SU-DHL-6 (cell line): ENCODE data around the gene ATP11A.

Source experiments
- EZH2phosphoT487 ChIP-seq: fragments of 200-600 bp; sonication (generic), shearing (Covaris generic); conservative IDR thresholded peaks from 2 replicates; pipeline ENCODE4 v1.6.1; 2018; ENCODE audit warnings: mild to moderate bottlenecking, antibody characterized with exemption, low read length, moderate library complexity, mixed read lengths
- TF ChIP-seq, protein P1 (sequence below): fragments of 200-600 bp; sonication (generic); IDR thresholded peaks from one replicate; pipeline ENCODE4 v1.5.1; 2017; ENCODE audit warnings: antibody characterized with exemption, mild to moderate bottlenecking, low read length, moderate library complexity; ENCODE audit not compliant: insufficient read depth, poor library complexity, severe bottlenecking

- TF ChIP-seq, protein P1, sequence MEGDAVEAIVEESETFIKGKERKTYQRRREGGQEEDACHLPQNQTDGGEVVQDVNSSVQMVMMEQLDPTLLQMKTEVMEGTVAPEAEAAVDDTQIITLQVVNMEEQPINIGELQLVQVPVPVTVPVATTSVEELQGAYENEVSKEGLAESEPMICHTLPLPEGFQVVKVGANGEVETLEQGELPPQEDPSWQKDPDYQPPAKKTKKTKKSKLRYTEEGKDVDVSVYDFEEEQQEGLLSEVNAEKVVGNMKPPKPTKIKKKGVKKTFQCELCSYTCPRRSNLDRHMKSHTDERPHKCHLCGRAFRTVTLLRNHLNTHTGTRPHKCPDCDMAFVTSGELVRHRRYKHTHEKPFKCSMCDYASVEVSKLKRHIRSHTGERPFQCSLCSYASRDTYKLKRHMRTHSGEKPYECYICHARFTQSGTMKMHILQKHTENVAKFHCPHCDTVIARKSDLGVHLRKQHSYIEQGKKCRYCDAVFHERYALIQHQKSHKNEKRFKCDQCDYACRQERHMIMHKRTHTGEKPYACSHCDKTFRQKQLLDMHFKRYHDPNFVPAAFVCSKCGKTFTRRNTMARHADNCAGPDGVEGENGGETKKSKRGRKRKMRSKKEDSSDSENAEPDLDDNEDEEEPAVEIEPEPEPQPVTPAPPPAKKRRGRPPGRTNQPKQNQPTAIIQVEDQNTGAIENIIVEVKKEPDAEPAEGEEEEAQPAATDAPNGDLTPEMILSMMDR: no peak
- no peak for TF ChIP-seq EZH2phosphoT487
These were observed 147.7 kb downstream of the ATP11A start for GRCh38 chr13:112837371-112838037.
